ENCODE measurements around the gene CD34. TPM values are rescaled to one million over a fixed set of nuclear protein-coding genes. Genes with fewer than 3 reads are reported as not detected.
A peak's percentile ranks its signal among the peaks of the same experiment; 100 is the strongest.

The CD34 gene
- total and polyA plus RNA-seq, 2 donors = 6.4 to 14.5 TPM

DNA sequence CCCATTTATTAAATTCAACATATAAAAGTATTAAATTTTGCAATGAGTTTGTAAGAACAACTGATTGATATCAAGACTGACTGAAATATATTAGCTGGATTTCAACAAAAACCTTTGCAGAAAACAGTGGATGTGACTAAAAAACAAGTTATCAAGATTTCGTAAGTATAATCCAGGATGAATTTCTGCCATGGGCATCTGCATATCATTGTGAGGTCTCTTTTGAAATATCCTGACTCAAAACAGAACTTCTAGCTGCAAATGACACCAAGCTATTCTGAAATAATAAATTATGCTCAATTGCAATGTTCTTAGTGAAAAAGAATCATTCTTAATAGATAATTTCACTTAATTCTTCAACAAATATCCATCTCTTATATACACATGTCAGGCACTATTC is 52.6 kb downstream of the CD34 start:
- no peak overlapping the region for H3K4me3 ChIP-seq (ENCODE audit: low read length in 2 of 2)
- no peak overlapping the region for H3K27ac ChIP-seq (ENCODE audit: low read depth in 1 of 2, low read length in 1 of 2)
- H3K27me3 ChIP-seq (ENCODE audit: control insufficient read depth in 2 of 2, insufficient read depth in 1 of 2, low read length in 1 of 2) = no peaks in the 10 kb centered on the region
- 96% methylated on average over 1 of the region's 1 CpG for WGBS
- H3K36me3 ChIP-seq (ENCODE audit: control insufficient read depth in 2 of 2, insufficient read depth in 2 of 2, low read length in 1 of 2) = peaks cover 13 to 63% of the 10 kb centered on the region in 2 donors
- no peaks in the 10 kb centered on the region for H3K9me3 ChIP-seq (ENCODE audit: control insufficient read depth in 2 of 2, insufficient read depth in 1 of 2, low read length in 1 of 2)
- DNase-seq (ENCODE audit: low read depth in 6 of 9, low spot score in 9 of 9) = no peak
- peaks cover 47 to 57% of the 10 kb centered on the region in 2 donors for H3K4me1 ChIP-seq (ENCODE audit: control insufficient read depth in 2 of 2, insufficient read depth in 2 of 2, low read length in 2 of 2)

DNA sequence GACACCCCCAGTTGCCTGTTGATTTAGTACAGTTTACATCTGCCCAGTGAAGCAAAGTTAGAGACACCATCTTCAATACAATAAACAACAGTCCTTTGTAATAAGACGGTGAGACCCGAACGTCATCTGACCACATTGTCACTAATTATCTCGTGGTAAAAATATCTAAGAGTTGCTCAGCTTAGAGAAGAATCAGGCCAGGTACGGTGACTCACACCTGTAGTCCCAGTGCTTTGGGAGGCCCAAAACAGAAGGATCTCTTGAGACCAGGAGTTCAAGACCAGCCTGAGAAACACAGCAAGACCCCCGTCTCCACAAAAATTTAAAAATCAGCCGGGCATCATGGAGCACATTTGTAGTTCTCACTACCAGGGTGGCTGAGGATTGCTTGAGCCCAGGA is 53.5 kb downstream of the CD34 start:
- Histone ChIP-seq H3K4me1 (ENCODE audit: control insufficient read depth in 2 of 2, insufficient read depth in 2 of 2, low read length in 2 of 2) (peaks cover 46 to 57% of the 10 kb centered on the region in 2 donors), H3K27ac (ENCODE audit: low read depth in 1 of 2, low read length in 1 of 2) (no peak overlapping the region), H3K36me3 (ENCODE audit: control insufficient read depth in 2 of 2, insufficient read depth in 2 of 2, low read length in 1 of 2) (peaks cover 19 to 62% of the 10 kb centered on the region in 2 donors), H3K9me3 (ENCODE audit: control insufficient read depth in 2 of 2, insufficient read depth in 1 of 2, low read length in 1 of 2) (no peaks in the 10 kb centered on the region), H3K4me3 (ENCODE audit: low read length in 2 of 2) (no peak overlapping the region), H3K27me3 (ENCODE audit: control insufficient read depth in 2 of 2, insufficient read depth in 1 of 2, low read length in 1 of 2) (no peaks in the 10 kb centered on the region)
- DNase-seq (ENCODE audit: low read depth in 6 of 9, low spot score in 9 of 9) = no peak
- 96% methylated on average over 7 of the region's 7 CpGs for WGBS

DNA sequence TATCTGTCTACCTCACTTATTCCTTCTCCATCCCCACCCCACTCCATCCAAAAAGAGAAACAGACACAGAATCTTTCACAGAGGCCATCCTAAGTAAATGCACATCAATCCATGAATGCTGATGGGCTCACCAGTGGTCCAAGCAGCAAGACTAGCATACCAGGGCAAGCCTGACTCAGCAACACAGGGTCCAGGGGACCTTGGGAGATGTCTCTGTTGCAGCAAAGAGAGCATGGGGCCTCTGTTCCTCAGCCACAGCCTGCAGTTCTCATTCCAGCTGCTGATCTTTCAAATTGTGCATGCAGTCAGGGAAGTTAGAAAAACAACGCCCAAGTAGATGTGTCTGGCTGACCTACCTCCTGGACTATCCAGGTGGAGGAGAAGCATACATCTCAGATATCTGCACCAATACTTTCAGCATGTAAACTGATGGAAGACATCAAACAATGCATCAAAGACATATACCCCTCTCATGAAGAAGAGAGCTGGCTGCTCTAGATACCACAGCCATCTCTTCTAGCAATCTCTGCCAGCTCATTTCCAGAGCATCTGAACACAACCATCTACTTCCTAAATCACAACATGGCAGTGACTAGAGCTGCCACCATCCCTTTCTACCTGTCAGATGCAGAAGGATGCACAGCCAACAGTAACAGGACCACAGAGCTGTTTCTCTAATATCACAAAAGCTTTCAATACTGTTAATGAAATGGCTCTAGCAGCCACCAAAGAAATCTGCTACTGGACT is 54.5 kb downstream of the CD34 start:
- no peak for DNase-seq (ENCODE audit: low read depth in 6 of 9, low spot score in 9 of 9)
- Histone ChIP-seq H3K9me3 (ENCODE audit: control insufficient read depth in 2 of 2, insufficient read depth in 1 of 2, low read length in 1 of 2) (no peaks in the 10 kb centered on the region), H3K4me1 (ENCODE audit: control insufficient read depth in 2 of 2, insufficient read depth in 2 of 2, low read length in 2 of 2) (peaks cover 39 to 49% of the 10 kb centered on the region in 2 donors), H3K27ac (ENCODE audit: low read depth in 1 of 2, low read length in 1 of 2) (peak overlapping the region in 1 of 2 donors; percentile 54), H3K4me3 (ENCODE audit: low read length in 2 of 2) (no peak overlapping the region), H3K36me3 (ENCODE audit: control insufficient read depth in 2 of 2, insufficient read depth in 2 of 2, low read length in 1 of 2) (peaks cover 24 to 72% of the 10 kb centered on the region in 2 donors), H3K27me3 (ENCODE audit: control insufficient read depth in 2 of 2, insufficient read depth in 1 of 2, low read length in 1 of 2) (no peaks in the 10 kb centered on the region)
- WGBS = 89% methylated on average over 1 of the region's 1 CpG

DNA sequence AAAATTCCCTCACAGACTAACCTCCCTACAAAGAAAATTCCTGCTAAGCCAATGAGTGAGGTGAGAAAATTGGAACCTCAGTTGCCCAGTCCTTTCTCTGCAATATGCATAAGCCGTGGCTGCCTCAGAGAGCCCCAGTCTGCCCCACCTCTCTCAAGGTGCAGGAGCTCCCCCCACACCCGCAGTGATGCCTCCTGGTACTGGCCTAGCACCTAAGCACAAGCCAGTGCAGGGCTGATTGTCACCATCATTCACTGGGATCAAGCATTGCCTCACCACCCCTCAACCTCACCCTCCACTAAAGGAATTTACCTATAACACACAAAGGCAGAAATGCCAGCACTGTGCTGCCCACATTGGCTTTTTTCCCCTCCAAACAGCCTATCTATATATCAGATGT is 56.9 kb downstream of the CD34 start:
- peaks cover 32 to 38% of the 10 kb centered on the region in 2 donors for H3K4me1 ChIP-seq (ENCODE audit: control insufficient read depth in 2 of 2, insufficient read depth in 2 of 2, low read length in 2 of 2)
- H3K27ac ChIP-seq (ENCODE audit: low read depth in 1 of 2, low read length in 1 of 2) = no peak overlapping the region
- WGBS = 92% methylated on average over 2 of the region's 2 CpGs
- no peak for DNase-seq (ENCODE audit: low read depth in 6 of 9, low spot score in 9 of 9)
- H3K4me3 ChIP-seq (ENCODE audit: low read length in 2 of 2) = no peak overlapping the region
- peaks cover 23 to 78% of the 10 kb centered on the region in 2 donors for H3K36me3 ChIP-seq (ENCODE audit: control insufficient read depth in 2 of 2, insufficient read depth in 2 of 2, low read length in 1 of 2)
- H3K27me3 ChIP-seq (ENCODE audit: control insufficient read depth in 2 of 2, insufficient read depth in 1 of 2, low read length in 1 of 2) = no peaks in the 10 kb centered on the region
- no peaks in the 10 kb centered on the region for H3K9me3 ChIP-seq (ENCODE audit: control insufficient read depth in 2 of 2, insufficient read depth in 1 of 2, low read length in 1 of 2)

GRCh38 chr1:207853372-207853757 is 57.6 kb downstream of the CD34 start:
- Histone ChIP-seq H3K4me1 (ENCODE audit: control insufficient read depth in 2 of 2, insufficient read depth in 2 of 2, low read length in 2 of 2) (peaks cover 31 to 37% of the 10 kb centered on the region in 2 donors), H3K27me3 (ENCODE audit: control insufficient read depth in 2 of 2, insufficient read depth in 1 of 2, low read length in 1 of 2) (no peaks in the 10 kb centered on the region), H3K27ac (ENCODE audit: low read depth in 1 of 2, low read length in 1 of 2) (no peak overlapping the region), H3K9me3 (ENCODE audit: control insufficient read depth in 2 of 2, insufficient read depth in 1 of 2, low read length in 1 of 2) (no peaks in the 10 kb centered on the region), H3K36me3 (ENCODE audit: control insufficient read depth in 2 of 2, insufficient read depth in 2 of 2, low read length in 1 of 2) (peaks cover 20 to 73% of the 10 kb centered on the region in 2 donors), H3K4me3 (ENCODE audit: low read length in 2 of 2) (no peak overlapping the region)
- WGBS = 48% methylated on average over 1 of the region's 1 CpG
- DNase-seq (ENCODE audit: low read depth in 6 of 9, low spot score in 9 of 9) = no peak

GRCh38 chr1:207852576-207853371 is 58.2 kb downstream of the CD34 start:
- Histone ChIP-seq H3K4me3 (ENCODE audit: low read length in 2 of 2) (no peak overlapping the region), H3K9me3 (ENCODE audit: control insufficient read depth in 2 of 2, insufficient read depth in 1 of 2, low read length in 1 of 2) (no peaks in the 10 kb centered on the region), H3K27ac (ENCODE audit: low read depth in 1 of 2, low read length in 1 of 2) (no peak overlapping the region), H3K36me3 (ENCODE audit: control insufficient read depth in 2 of 2, insufficient read depth in 2 of 2, low read length in 1 of 2) (peaks cover 20 to 72% of the 10 kb centered on the region in 2 donors), H3K27me3 (ENCODE audit: control insufficient read depth in 2 of 2, insufficient read depth in 1 of 2, low read length in 1 of 2) (no peaks in the 10 kb centered on the region), H3K4me1 (ENCODE audit: control insufficient read depth in 2 of 2, insufficient read depth in 2 of 2, low read length in 2 of 2) (peaks cover 36 to 43% of the 10 kb centered on the region in 2 donors)
- DNase-seq (ENCODE audit: low read depth in 6 of 9, low spot score in 9 of 9) = no peak
- WGBS = 45% methylated on average over 9 of the region's 9 CpGs

DNA sequence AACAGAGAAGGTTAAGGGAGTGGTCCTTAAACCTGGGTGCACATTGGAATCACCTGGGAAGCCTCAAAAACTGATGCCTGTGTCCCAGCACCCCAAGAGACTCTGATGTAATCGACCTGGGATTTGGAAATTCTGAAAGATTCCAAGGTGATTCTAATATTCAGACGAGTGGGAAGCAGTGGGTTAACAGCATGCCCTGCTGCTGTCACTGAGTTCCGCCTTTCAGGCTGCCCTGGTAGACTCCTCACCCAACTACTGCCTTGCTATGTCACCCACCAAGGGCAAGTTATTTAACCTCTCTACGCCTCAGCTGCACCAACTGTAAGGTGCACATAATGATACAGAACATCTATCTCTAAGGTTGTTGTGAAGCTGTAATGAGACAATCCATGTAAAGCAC is 59.2 kb downstream of the CD34 start:
- DNase-seq (ENCODE audit: low read depth in 6 of 9, low spot score in 9 of 9) = no peak
- Histone ChIP-seq H3K4me3 (ENCODE audit: low read length in 2 of 2) (no peak overlapping the region), H3K9me3 (ENCODE audit: control insufficient read depth in 2 of 2, insufficient read depth in 1 of 2, low read length in 1 of 2) (no peaks in the 10 kb centered on the region), H3K27me3 (ENCODE audit: control insufficient read depth in 2 of 2, insufficient read depth in 1 of 2, low read length in 1 of 2) (no peaks in the 10 kb centered on the region), H3K4me1 (ENCODE audit: control insufficient read depth in 2 of 2, insufficient read depth in 2 of 2, low read length in 2 of 2) (peaks cover 33 to 41% of the 10 kb centered on the region in 2 donors), H3K36me3 (ENCODE audit: control insufficient read depth in 2 of 2, insufficient read depth in 2 of 2, low read length in 1 of 2) (peaks cover 20 to 72% of the 10 kb centered on the region in 2 donors), H3K27ac (ENCODE audit: low read depth in 1 of 2, low read length in 1 of 2) (no peak overlapping the region)
- 98% methylated on average over 4 of the region's 4 CpGs for WGBS

- H3K9me3 ChIP-seq (ENCODE audit: control insufficient read depth in 2 of 2, insufficient read depth in 1 of 2, low read length in 1 of 2) = no peaks in the 10 kb centered on the region
- H3K4me3 ChIP-seq (ENCODE audit: low read length in 2 of 2) = no peak overlapping the region
- H3K4me1 ChIP-seq (ENCODE audit: control insufficient read depth in 2 of 2, insufficient read depth in 2 of 2, low read length in 2 of 2) = peaks cover 26 to 33% of the 10 kb centered on the region in 2 donors
- H3K27me3 ChIP-seq (ENCODE audit: control insufficient read depth in 2 of 2, insufficient read depth in 1 of 2, low read length in 1 of 2) = no peaks in the 10 kb centered on the region
- DNase-seq (ENCODE audit: low read depth in 6 of 9, low spot score in 9 of 9) = no peak
- H3K36me3 ChIP-seq (ENCODE audit: control insufficient read depth in 2 of 2, insufficient read depth in 2 of 2, low read length in 1 of 2) = peaks cover 20 to 63% of the 10 kb centered on the region in 2 donors
- WGBS = 93% methylated on average over 7 of the region's 7 CpGs
- no peak overlapping the region for H3K27ac ChIP-seq (ENCODE audit: low read depth in 1 of 2, low read length in 1 of 2)
These were observed 60.1 kb downstream of the CD34 start for GRCh38 chr1:207850621-207851407.
